GM18526 (cell line): Measurements from ENCODE around the gene MAP2.

ENCODE experiments used
- POLR2A ChIP-seq: IDR thresholded peaks from 3 replicates; pipeline ENCODE4 v1.6.1; 2011; ENCODE audit not compliant: insufficient read length; ENCODE audit errors: extremely low read depth

Gene MAP2

DNA sequence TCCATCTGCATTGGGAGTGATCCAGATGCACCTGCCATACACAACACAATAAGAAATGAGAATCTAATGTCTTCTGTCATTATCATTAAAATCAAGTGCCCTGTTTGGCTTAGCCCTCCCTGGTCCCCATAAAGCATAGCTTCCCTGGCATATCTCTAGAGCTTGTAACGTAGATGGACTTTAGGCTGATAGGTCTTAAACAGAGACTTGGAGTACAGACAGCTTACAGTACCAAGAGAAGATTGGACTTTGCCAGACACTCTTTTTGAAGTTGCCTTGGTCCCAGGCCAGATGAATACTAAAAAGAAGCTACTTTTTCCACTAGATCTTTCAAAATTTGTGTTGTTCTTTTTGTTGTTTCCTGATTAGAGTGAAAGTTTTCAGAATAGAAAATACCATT, 261.5 kb downstream of the MAP2 start:
- TF ChIP-seq POLR2A: no peak

GRCh38 chr2:209685963-209686362, 262.1 kb downstream of the MAP2 start:
- TF ChIP-seq POLR2A: no peak

DNA sequence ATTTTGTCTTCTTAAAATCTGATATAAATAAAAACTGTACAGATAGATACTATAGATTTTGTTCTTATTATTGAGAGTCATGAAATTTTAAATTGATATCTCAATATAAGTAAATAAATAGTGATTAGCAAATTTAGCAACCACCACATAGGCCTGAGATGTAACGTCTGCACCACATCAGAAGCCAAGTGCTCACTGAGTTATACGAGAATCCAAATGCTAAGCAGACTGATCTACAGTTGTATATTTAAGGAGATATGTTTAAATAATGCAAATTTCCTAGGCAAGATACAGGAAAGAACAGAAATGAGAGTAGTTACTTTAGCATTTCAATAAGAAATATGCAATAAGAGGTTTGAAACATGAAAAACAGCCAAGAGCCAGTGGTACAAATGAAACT, 262.6 kb downstream of the MAP2 start:
- no peak for TF ChIP-seq POLR2A

- TF ChIP-seq POLR2A: no peak
These were observed 263.6 kb downstream of the MAP2 start for GRCh38 chr2:209687323-209687969.

DNA sequence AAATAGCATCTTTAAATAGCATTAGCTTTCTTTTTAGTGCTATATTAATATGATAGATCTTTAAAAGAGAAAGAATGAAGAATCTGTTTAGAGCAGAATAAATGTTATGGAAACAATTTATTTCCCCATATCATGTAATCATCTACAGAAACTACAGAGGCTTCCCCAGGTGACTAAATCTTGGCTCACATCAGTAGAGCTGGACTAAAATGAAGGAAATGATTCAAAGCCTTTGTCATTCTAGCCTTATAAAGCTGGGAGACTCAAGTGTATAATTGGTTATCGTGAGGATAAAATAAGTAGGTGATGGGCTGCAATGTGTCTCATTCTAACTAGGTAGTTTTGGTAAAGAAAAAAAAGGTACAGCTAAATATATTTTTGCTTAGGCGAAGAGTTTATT, 264.5 kb downstream of the MAP2 start:
- TF ChIP-seq POLR2A: no peak

DNA sequence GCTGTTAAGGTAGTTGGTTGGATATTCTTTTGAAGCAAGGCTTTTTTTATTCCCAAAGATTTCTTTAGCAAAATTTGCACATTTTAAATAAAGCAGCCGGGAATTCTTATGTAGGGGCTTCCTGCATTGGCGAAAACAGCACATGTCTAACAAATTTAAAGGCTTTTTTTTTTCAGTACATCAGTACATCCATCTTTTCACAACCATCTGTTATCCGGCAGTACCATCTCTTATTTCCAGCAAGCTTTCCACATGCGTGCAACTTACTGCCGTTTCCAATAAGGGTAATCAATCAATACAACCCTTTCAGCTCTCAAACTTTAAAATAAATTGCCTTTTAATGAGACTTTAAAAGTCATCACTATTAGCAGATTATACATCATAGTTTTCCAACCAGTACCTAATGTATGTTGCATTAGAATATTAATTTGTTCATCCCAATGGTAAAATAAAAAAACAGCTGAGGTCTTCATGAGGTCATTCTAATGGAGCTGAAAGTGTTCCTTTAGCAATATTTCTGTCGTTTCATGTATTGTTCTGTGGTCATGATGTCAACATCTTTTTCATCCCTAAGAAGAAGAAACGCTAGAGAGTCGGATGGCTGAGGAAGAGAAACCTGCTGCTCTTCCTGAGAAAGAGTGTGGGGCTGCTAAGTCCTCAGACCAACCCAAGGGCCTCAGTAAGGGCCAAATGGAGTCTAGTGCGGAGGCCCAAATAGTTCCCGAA, 266.3 kb downstream of the MAP2 start:
- no peak for TF ChIP-seq POLR2A

GRCh38 chr2:209694748-209695147, 270.9 kb downstream of the MAP2 start:
- TF ChIP-seq POLR2A: no peak

GRCh38 chr2:209696836-209697711, 273.2 kb downstream of the MAP2 start:
- TF ChIP-seq POLR2A: no peak

DNA sequence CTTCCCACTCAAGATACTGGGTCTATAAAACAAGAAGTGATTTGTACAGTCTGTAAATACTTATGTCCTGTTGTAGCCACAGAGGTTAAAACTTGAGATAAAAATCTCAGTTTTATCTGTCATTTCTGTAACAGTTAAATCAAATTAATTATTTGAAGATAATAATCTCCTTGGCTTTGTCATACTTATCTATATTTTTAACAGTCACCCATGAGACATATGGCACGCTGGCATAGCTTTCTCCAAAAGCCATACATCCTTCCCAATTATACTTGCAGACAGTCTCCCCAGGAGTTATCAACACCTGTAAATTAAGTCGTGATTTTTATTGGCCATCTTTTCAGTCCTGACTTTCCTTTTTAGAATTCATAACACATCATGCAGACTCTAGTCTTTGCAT, 278.9 kb downstream of the MAP2 start:
- TF ChIP-seq POLR2A: no peak

DNA sequence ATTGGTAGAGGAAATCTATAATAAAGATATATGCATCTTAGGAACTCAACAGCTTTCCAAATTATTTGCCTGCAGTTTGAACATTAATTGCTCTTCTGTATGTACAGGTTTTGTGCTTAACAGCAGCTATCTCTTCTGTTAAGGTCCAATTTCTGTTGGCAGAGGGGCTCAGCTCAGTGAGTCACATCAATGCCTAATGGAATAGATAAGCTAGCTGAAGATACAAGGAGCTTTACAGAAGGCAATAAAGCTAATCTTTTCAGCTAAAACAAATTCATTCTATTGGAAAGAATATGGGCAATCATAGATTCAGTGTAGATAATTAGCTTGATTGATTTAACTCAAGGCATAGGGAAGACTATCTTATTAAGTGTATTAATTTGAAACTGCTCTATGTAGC, 289.4 kb downstream of the MAP2 start:
- no peak for TF ChIP-seq POLR2A

GRCh38 chr2:209719034-209719433, 295.2 kb downstream of the MAP2 start:
- no peak for TF ChIP-seq POLR2A

DNA sequence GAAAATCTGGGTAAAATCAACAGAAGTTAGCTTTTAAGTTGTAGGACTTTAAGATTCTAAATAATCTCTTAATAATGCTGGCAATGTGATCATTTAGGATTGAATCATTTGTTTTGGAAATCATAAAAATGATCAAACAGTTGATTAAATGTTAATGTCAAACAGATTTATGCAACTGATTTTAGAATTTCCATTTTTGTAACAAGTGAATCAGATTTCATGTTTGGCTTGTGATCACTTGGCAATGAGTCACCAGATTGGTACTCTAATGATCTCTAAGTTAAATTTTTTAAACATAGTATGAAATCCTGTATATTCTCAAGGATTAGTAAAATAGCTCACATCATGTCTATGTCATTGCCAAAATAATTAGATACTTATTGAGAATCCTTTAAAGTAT, 297.6 kb downstream of the MAP2 start:
- no peak for TF ChIP-seq POLR2A

DNA sequence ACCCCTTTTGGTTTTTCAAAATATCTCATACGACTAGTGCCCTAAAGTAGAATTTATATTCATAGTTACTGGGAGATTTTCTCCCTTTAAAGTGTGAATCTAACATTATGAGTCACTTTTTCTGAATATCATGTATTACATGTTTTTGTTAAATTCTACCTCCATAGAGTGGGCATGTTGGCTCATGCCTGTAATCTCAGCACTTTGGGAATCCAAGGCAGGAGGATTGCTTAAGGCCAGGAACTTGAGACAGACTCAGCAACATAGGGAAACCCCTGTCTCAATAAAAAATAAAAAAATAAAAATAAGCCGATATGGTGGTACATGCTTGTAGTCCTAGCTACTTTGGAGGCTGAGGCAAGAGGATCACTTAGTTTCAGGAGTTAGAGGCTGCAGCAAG, 302.5 kb downstream of the MAP2 start:
- no peak for TF ChIP-seq POLR2A

DNA sequence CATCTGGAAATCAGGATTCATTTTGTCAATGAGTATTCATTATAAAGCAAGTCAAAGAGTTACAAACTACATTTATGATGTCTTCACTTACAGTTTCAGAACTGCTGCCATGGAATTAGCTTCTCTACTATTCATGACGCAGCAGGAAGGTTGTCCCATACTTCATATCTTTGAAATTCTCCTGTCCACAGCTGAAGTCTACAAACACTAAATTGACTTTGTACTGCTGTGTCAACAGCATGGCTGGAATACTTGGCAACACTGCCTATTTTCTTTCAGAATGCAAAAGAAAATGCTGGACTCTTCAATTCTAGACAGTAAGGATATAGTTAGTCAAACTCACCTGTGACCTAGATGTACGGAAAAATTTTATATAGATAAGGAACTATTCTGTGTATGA, 303.2 kb downstream of the MAP2 start:
- no peak for TF ChIP-seq POLR2A

DNA sequence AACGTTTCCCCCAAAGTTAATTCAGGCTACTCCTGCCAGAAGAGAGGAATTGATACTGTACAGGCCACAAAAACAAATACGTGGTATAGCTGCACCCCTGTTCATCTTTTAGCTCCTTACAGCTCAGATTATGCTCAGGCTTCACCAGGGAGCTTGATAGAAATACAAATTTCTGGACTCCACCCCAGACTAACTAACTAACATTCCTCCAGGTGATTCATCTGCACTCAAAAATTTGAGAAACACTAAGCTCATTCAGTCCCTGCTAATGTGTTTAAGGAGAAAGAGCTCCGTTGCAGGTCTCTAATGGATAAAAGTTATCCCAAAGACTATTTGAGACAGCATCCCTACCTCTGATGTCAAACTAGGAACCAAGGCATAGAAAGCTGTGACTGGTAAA, 311.0 kb downstream of the MAP2 start:
- TF ChIP-seq POLR2A: no peak

- TF ChIP-seq POLR2A: no peak
These were observed 318.1 kb downstream of the MAP2 start for GRCh38 chr2:209741953-209742352.
